Naive thymus-derived CD4-positive, alpha-beta T cell (primary cell): ENCODE results near the gene MGAT4A. TPM values are rescaled to one million over a fixed set of nuclear protein-coding genes. Genes with fewer than 3 reads are reported as not detected.

ENCODE experiments used
- ATAC-seq: fragments of 150-1000 bp; cut with Tn5 transposase; 2 replicates; pipeline ENCODE4 v1.10.0; 2021; ENCODE audit warnings: mild to moderate bottlenecking, moderate library complexity
- CTCF ChIA-PET: fragments of 350-600 bp; sonication (Branson Sonifier 250); formaldehyde crosslinking; loops from one replicate; lab custom pipeline; 2021; ENCODE audit warnings: antibody characterized with exemption; lab: Charles Lee
- POLR2A ChIA-PET: fragments of 350-600 bp; sonication (Branson Sonifier 250); formaldehyde crosslinking; loops from one replicate; lab custom pipeline; 2021; ENCODE audit warnings: antibody characterized with exemption, inconsistent platforms; lab: Charles Lee
- DNase-seq, 9 donors: peaks; one replicate each; pipeline versions ENCODE4 v3.0.0 to v3.0.0-alpha.2; 2020 to 2022; ENCODE audit warnings: mixed read lengths in 1 of 9
- H3K27ac ChIP-seq: one replicate; pipeline ENCODE4 v1.7.0; 2013; ENCODE audit warnings: mild to moderate bottlenecking, low read depth, low read length, moderate library complexity
- H3K27me3 ChIP-seq, 2 donors: one replicate each; pipeline ENCODE4 v1.7.0; 2013; ENCODE audit warnings: low read length in 2 of 2, mild to moderate bottlenecking in 2 of 2, moderate library complexity in 2 of 2; ENCODE audit not compliant: control insufficient read depth in 2 of 2, insufficient read depth in 2 of 2
- H3K36me3 ChIP-seq, 3 experiments: 1 replicate in 2 of 3; 2 replicates in 1 of 3; pipeline ENCODE4 v1.7.0; 2013; ENCODE audit warnings: low read length in 3 of 3, mild to moderate bottlenecking in 3 of 3, moderate library complexity in 1 of 3; ENCODE audit not compliant: insufficient read depth in 3 of 3, control insufficient read depth in 2 of 3
- H3K4me1 ChIP-seq, 2 donors: one replicate each; pipeline ENCODE4 v1.7.0; 2013; ENCODE audit warnings: low read length in 2 of 2, mild to moderate bottlenecking in 2 of 2, moderate library complexity in 1 of 2; ENCODE audit not compliant: control insufficient read depth in 2 of 2, insufficient read depth in 2 of 2
- H3K4me3 ChIP-seq: 2 replicates; pipeline ENCODE4 v1.7.0; 2013; ENCODE audit warnings: mild to moderate bottlenecking, low read length
- H3K9me3 ChIP-seq, 3 experiments: 1 replicate in 2 of 3; 2 replicates in 1 of 3; pipeline ENCODE4 v1.7.0; 2013; ENCODE audit warnings: low read length in 3 of 3; ENCODE audit not compliant: control insufficient read depth in 2 of 3
- H3K27ac Mint-ChIP-seq, 9 donors: one replicate each; pipeline ENCODE4 v1.8.0; 2020 to 2022; ENCODE audit warnings: mixed read lengths in 9 of 9, mild to moderate bottlenecking in 8 of 9, moderate library complexity in 5 of 9, inconsistent platforms in 2 of 9
- H3K27me3 Mint-ChIP-seq, 5 donors: one replicate each; pipeline ENCODE4 v1.8.0; 2021 to 2022; ENCODE audit warnings: mixed read lengths in 5 of 5, mild to moderate bottlenecking in 1 of 5
- H3K36me3 Mint-ChIP-seq, 5 donors: one replicate each; pipeline ENCODE4 v1.8.0; 2020 to 2022; ENCODE audit warnings: mixed read lengths in 5 of 5, mild to moderate bottlenecking in 3 of 5, inconsistent platforms in 1 of 5
- H3K4me1 Mint-ChIP-seq, 7 donors: one replicate each; pipeline ENCODE4 v1.8.0; 2020 to 2022; ENCODE audit warnings: mixed read lengths in 7 of 7, mild to moderate bottlenecking in 3 of 7, inconsistent platforms in 1 of 7
- H3K4me3 Mint-ChIP-seq, 10 donors: one replicate each; pipeline ENCODE4 v1.8.0; 2020 to 2022; ENCODE audit warnings: mild to moderate bottlenecking in 10 of 10, mixed read lengths in 10 of 10, moderate library complexity in 6 of 10, inconsistent platforms in 2 of 10
- H3K9me3 Mint-ChIP-seq, 11 donors: one replicate each; pipeline ENCODE4 v1.8.0; 2020 to 2022; ENCODE audit warnings: mixed read lengths in 11 of 11, mild to moderate bottlenecking in 4 of 11, inconsistent platforms in 1 of 11, moderate library complexity in 1 of 11
- intact Hi-C, 2 donors: fragments of 100-400 bp; cut with micrococcal nuclease; formaldehyde crosslinking; loops; one replicate each; pipeline ENCODE4 v1.15.1; 2023
- polyA plus RNA-seq, 2 donors: library from polyadenylated mRNA; unstranded; fragments of 300-500 nt; fragmentation: Illumina TruSeq; gene quantifications; one replicate each; pipeline ENCODE4 v1.2.3, GENCODE V29; 2021
- total RNA-seq, 6 experiments: library from RNA in 5 of 6; stranded (reverse) in 5 of 6; gene quantifications; 1 replicate in 5 of 6; 2 replicates in 1 of 6; pipeline ENCODE4 v1.2.3 and lab custom pipeline; 2021 to 2026

MGAT4A gene
- total and polyA plus RNA-seq, 7 experiments from 2014 or later: 125 to 349 (median 262) TPM

DNA sequence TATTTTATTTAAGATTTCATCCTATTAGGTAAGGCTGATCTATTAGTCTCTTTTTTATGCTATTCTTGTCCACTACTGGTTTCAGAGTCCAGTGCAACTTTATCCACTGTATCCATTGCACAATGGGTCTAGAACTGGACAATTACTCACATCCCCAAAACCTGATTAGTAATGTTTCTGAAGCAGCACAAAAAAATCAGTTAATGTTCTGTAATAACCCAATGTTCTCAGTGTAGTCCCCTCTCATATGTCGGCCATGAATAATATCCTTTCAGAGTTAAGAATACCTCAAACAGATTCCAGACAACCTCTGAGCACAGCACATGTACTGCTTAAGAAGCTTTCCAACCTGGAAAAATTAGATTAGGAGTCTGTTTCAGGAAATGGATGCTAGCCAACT is 29.7 kb downstream of the MGAT4A start:
- Histone ChIP-seq H3K4me3 (no peak overlapping the region), H3K9me3 (no peaks in the 10 kb centered on the region), H3K27me3 (no peaks in the 10 kb centered on the region), H3K27ac (peak overlapping the region; percentile 62), H3K36me3 (peaks cover 0 to 20% (median 0%) of the 10 kb centered on the region in 3 experiments), H3K4me1 (peaks cover 22 to 65% of the 10 kb centered on the region in 2 donors)
- H3K36me3 Mint-ChIP-seq: peaks cover 7 to 31% (median 12%) of the 10 kb centered on the region in 5 donors
- ATAC-seq (no peak), DNase-seq (no peak)
- ChIA-PET CTCF (interaction anchor here (1.4 kb wide), 1 partner anchor 52 kb away, joined by 4 read pairs; no protein-coding TSS in a partner anchor), POLR2A (interaction anchor here (0.6 to 1.3 kb wide), 7 partner anchors 11 to 470 kb away, joined by 3 to 7 read pairs (median 4); no protein-coding TSS in a partner anchor)
- peak overlapping the region in 8 of 9 donors; percentile 27 to 92 (median 66) for H3K27ac Mint-ChIP-seq
- intact Hi-C loops: loop anchor here in 1 of 2 donors (1.0 kb wide), 2 partner anchors 8 kb away; no protein-coding TSS in a partner anchor
- no peaks in the 10 kb centered on the region for H3K27me3 Mint-ChIP-seq
- H3K4me3 Mint-ChIP-seq: peak overlapping the region in 6 of 10 donors; percentile 17 to 77 (median 44)
- peaks cover 47 to 93% (median 88%) of the 10 kb centered on the region in 7 donors for H3K4me1 Mint-ChIP-seq
- H3K9me3 Mint-ChIP-seq: no peaks in the 10 kb centered on the region

DNA sequence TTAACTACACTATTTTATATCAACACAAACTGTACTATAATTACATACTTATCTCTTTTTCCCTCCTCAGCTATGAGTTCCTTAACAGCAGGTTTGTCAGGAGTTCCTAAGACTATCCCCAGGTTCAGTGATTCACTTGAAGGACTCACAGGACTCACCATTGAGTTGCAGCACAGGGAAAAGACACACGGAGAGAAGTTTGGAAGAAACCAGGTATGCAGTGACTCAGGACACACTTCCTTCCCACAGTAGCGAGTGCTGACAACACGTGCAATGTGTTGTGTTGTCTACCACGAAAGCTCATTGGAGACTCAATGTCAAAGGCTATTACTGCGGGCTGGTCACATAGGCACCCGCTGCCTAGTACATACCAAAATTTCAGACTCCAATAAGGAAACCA is 32.0 kb downstream of the MGAT4A start:
- H3K4me1 Mint-ChIP-seq: peaks cover 59 to 96% (median 89%) of the 10 kb centered on the region in 7 donors
- no peak overlapping the region for H3K4me3 ChIP-seq
- peak overlapping the region in 8 of 9 donors; percentile 39 to 88 (median 68) for H3K27ac Mint-ChIP-seq
- no peaks in the 10 kb centered on the region for H3K9me3 Mint-ChIP-seq
- POLR2A ChIA-PET: interaction anchor here (0.6 to 1.5 kb wide), 5 partner anchors 17 to 80 kb away, joined by 3 to 7 read pairs (median 3); partner anchors contain the start of gene MGAT4A
- peaks cover 0 to 10% (median 0%) of the 10 kb centered on the region in 3 experiments for H3K36me3 ChIP-seq
- H3K27ac ChIP-seq: peak overlapping the region; percentile 22
- H3K4me1 ChIP-seq: peaks cover 23 to 59% of the 10 kb centered on the region in 2 donors
- no peaks in the 10 kb centered on the region for H3K27me3 ChIP-seq
- no peaks in the 10 kb centered on the region for H3K27me3 Mint-ChIP-seq
- ATAC-seq (no peak), DNase-seq (no peak)
- peak overlapping the region in 9 of 10 donors; percentile 4 to 77 (median 49) for H3K4me3 Mint-ChIP-seq
- H3K9me3 ChIP-seq: no peaks in the 10 kb centered on the region
- intact Hi-C loops: no loop called here
- CTCF ChIA-PET: interaction anchor here (1.2 kb wide), 1 partner anchor 50 kb away, joined by 3 read pairs; no protein-coding TSS in a partner anchor
- H3K36me3 Mint-ChIP-seq: peaks cover 6 to 36% (median 19%) of the 10 kb centered on the region in 5 donors

DNA sequence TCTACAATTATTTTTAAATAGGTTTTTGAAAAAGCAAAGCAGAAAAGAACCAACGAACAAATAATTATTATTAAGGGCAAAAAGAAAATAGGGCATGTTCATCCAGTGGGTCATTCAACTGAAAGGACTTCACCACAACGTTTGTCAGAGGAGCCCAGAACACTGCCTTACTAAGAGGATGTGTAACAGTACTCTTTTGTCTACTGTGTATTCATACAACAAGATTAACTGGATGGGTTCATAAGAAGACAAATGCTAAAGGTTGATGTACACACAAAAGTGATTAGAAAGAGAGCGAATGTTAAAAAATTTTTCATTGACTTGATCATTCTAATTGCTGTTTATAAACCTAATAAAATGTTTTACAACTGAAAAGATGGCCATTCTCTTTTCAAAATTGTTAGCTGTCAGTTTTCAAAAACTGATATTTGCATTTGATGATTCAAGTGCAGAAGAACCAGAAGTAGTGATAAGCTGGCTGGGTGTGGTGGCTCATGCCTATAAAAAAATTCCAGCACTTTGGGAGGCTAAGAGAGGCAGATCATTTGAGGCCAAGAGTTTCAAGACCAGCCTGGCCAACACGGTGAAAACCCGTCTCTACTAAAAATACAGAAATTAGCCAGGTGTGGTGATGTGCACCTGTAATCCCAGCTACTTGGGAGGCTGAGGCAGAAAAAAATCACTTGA is 33.1 kb downstream of the MGAT4A start:
- ChIA-PET POLR2A (interaction anchor here (1.1 to 1.4 kb wide), 2 partner anchors 33 to 79 kb away, joined by 3 read pairs; partner anchors contain the start of gene MGAT4A), CTCF (no interaction called here)
- Mint-ChIP-seq H3K27ac (peak overlapping the region in 8 of 9 donors; percentile 40 to 86 (median 52)), H3K27me3 (no peaks in the 10 kb centered on the region), H3K4me3 (peak overlapping the region in 6 of 10 donors; percentile 4 to 77 (median 38)), H3K9me3 (peaks cover 0 to 2% (median 0%) of the 10 kb centered on the region in 11 donors), H3K4me1 (peaks cover 58 to 96% (median 89%) of the 10 kb centered on the region in 7 donors), H3K36me3 (peaks cover 3 to 38% (median 24%) of the 10 kb centered on the region in 5 donors)
- Histone ChIP-seq H3K9me3 (no peaks in the 10 kb centered on the region), H3K27ac (peak overlapping the region; percentile 47), H3K36me3 (peaks cover 0 to 7% (median 0%) of the 10 kb centered on the region in 3 experiments), H3K4me1 (peaks cover 26 to 57% of the 10 kb centered on the region in 2 donors), H3K4me3 (no peak overlapping the region), H3K27me3 (no peaks in the 10 kb centered on the region)
- no peak for DNase-seq
- intact Hi-C loops: no loop called here
- no peak for ATAC-seq

DNA sequence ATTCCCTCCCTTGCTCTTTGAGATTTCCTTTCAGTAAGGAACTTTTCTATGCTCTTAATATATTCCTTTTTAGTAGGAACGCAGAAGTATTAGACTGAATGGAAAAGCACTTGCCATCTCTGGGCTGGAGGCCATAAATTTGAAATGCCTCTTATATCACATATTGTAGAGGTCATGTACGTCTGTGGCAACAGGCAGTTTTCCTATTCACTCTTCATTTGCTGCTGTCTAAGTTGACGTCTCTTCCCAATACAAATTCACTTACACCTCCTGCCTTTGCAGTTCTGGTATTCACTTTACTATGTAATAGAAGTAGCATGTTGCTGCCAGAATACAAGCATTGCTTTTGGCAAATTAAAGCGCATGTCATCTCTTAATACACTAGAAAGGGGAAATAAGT is 34.7 kb downstream of the MGAT4A start:
- H3K36me3 ChIP-seq: peaks cover 0 to 7% (median 0%) of the 10 kb centered on the region in 3 experiments
- H3K27ac ChIP-seq: no peak overlapping the region
- Mint-ChIP-seq H3K36me3 (peaks cover 3 to 38% (median 24%) of the 10 kb centered on the region in 5 donors), H3K27me3 (no peaks in the 10 kb centered on the region), H3K9me3 (peaks cover 0 to 2% (median 0%) of the 10 kb centered on the region in 11 donors), H3K4me3 (peak overlapping the region in 9 of 10 donors; percentile 15 to 77 (median 62)), H3K27ac (peak overlapping the region; percentile 32 to 89 (median 69)), H3K4me1 (peaks cover 56 to 92% (median 83%) of the 10 kb centered on the region in 7 donors)
- CTCF ChIA-PET: no interaction called here
- H3K9me3 ChIP-seq: no peaks in the 10 kb centered on the region
- POLR2A ChIA-PET: no interaction called here
- H3K4me1 ChIP-seq: peaks cover 39 to 53% of the 10 kb centered on the region in 2 donors
- intact Hi-C loops: no loop called here
- DNase-seq: no peak
- no peaks in the 10 kb centered on the region for H3K27me3 ChIP-seq
- H3K4me3 ChIP-seq: no peak overlapping the region
- no peak for ATAC-seq

DNA sequence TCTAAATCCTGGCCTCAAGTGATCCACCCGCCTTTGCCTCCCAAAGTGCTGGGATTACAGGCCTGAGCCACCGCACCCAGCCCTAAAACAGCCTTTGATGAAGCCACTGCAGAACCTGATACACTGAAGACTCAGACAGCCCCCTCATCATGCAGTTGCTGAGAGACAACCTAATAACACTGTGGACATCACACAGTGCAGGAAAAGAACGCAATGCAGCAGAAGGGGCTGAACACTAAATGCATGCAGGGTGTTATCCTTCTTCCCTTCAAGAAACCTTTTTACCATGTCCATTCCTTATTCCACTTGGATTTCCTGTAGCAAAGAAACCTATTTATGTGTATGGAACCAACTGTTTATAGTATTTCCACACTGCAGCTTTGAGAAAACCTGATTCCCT is 35.7 kb downstream of the MGAT4A start:
- Histone ChIP-seq H3K27ac (no peak overlapping the region), H3K4me1 (peaks cover 42 to 62% of the 10 kb centered on the region in 2 donors), H3K27me3 (no peaks in the 10 kb centered on the region), H3K4me3 (no peak overlapping the region), H3K36me3 (peaks cover 0 to 7% (median 0%) of the 10 kb centered on the region in 3 experiments), H3K9me3 (no peaks in the 10 kb centered on the region)
- DNase-seq: no peak
- peaks cover 58 to 96% (median 88%) of the 10 kb centered on the region in 7 donors for H3K4me1 Mint-ChIP-seq
- no peaks in the 10 kb centered on the region for H3K27me3 Mint-ChIP-seq
- ChIA-PET CTCF (interaction anchor here (0.5 to 0.6 kb wide), 2 partner anchors 32 to 50 kb away, joined by 3 read pairs; no protein-coding TSS in a partner anchor), POLR2A (interaction anchor here (0.6 to 1.5 kb wide), 6 partner anchors 21 to 62 kb away, joined by 3 to 4 read pairs (median 3); no protein-coding TSS in a partner anchor)
- H3K36me3 Mint-ChIP-seq: peaks cover 3 to 41% (median 30%) of the 10 kb centered on the region in 5 donors
- intact Hi-C loops: no loop called here
- peak overlapping the region; percentile 39 to 88 (median 81) for H3K27ac Mint-ChIP-seq
- peaks cover 0 to 2% (median 0%) of the 10 kb centered on the region in 11 donors for H3K9me3 Mint-ChIP-seq
- ATAC-seq: no peak
- H3K4me3 Mint-ChIP-seq: peak overlapping the region in 9 of 10 donors; percentile 9 to 77 (median 55)

DNA sequence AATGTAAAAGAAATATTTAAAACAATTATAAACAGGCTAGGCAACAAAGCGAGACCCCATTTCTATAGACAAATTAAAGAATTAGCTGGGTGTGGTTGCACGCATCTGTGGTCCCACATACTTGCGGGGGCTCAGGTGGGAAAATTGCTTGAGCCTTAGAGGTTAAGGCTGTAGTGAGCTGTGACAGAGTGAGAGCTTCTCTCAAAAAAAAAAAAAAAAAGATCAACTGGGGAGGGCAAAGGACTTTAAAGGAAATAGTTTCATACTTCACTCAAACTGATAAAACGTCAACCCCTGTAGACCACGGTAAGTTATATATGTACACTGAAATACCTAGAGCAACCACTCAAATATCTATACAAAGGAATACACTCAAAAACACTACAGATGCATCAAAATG is 37.5 kb downstream of the MGAT4A start:
- no peaks in the 10 kb centered on the region for H3K27me3 Mint-ChIP-seq
- intact Hi-C loops: loop anchor here in 1 of 2 donors (1.0 to 2.0 kb wide), 3 partner anchors 8 to 17 kb away; no protein-coding TSS in a partner anchor
- ATAC-seq: peak; percentile 72
- DNase-seq: peak in 5 of 9 donors; percentile 13 to 42 (median 25)
- H3K27ac Mint-ChIP-seq: peak overlapping the region; percentile 26 to 94 (median 87)
- ChIA-PET CTCF (interaction anchor here (0.6 to 1.7 kb wide), 3 partner anchors 15 to 142 kb away, joined by 3 to 5 read pairs (median 4); no protein-coding TSS in a partner anchor), POLR2A (interaction anchor here (0.5 to 1.4 kb wide), 5 partner anchors 11 to 26 kb away, joined by 3 to 6 read pairs (median 4); no protein-coding TSS in a partner anchor)
- H3K9me3 Mint-ChIP-seq: peaks cover 0 to 2% (median 0%) of the 10 kb centered on the region in 11 donors
- no peak overlapping the region for H3K27ac ChIP-seq
- peaks cover 53 to 58% of the 10 kb centered on the region in 2 donors for H3K4me1 ChIP-seq
- H3K4me1 Mint-ChIP-seq: peaks cover 56 to 97% (median 91%) of the 10 kb centered on the region in 7 donors
- peaks cover 2 to 39% (median 27%) of the 10 kb centered on the region in 5 donors for H3K36me3 Mint-ChIP-seq
- no peaks in the 10 kb centered on the region for H3K27me3 ChIP-seq
- no peaks in the 10 kb centered on the region for H3K9me3 ChIP-seq
- peaks cover 0 to 3% (median 0%) of the 10 kb centered on the region in 3 experiments for H3K36me3 ChIP-seq
- H3K4me3 Mint-ChIP-seq: peak overlapping the region; percentile 34 to 80 (median 77)
- no peak overlapping the region for H3K4me3 ChIP-seq
